Measurements from ENCODE around the gene CNTNAP5.

The CNTNAP5 gene

GRCh38 chr2:124162256-124162655 is 137.2 kb downstream of the CNTNAP5 start:
- no peak for FAIRE-seq

GRCh38 chr2:124163840-124164239 is 138.8 kb downstream of the CNTNAP5 start:
- FAIRE-seq: no peak

DNA sequence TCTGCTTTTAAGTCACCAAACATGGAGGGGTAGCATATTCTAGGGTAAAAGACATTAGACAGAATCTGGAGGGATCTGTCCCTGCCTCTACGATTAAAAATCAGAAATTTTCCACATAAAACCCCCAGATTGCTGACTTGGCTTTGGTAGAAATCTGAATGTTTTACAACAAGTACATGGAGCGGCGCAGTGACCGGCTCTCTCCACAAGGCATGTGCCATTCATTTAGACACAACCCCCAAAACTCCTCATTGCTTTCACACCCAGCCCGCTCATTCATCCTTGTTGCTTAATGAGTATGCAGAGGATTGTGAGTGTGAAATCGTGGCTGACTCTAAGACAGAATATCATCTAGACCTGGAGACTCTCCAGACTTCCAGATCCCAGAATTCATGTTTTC is 140.6 kb downstream of the CNTNAP5 start:
- no peak for FAIRE-seq

DNA sequence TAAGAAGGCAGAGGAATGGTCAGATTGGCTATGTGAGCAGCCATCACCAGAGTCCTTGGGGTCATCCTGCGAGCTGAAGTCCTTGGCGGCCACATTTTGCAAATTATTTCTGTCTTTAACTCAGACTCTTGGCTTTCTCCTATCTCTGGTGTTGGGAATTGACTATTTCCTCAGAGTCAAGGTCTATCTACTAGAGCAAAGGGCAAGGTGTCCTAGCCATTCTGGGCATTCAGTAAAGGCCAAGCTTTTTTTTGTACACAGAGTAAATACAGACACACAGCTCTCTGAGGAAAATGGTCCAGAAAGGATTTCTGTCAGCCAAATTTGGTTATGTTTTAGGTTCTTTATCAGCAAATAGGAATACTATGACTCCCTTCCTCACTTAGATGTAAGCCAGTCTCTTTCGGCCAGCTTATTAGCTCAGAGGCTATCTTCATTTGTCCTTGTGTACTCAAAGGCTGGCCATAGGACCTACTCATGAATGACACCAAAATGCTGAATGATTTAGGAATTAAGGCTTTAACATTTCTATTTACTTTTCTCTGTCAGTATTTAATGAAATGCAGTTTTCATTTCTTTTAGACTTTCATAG is 146.5 kb downstream of the CNTNAP5 start:
- no peak for FAIRE-seq

DNA sequence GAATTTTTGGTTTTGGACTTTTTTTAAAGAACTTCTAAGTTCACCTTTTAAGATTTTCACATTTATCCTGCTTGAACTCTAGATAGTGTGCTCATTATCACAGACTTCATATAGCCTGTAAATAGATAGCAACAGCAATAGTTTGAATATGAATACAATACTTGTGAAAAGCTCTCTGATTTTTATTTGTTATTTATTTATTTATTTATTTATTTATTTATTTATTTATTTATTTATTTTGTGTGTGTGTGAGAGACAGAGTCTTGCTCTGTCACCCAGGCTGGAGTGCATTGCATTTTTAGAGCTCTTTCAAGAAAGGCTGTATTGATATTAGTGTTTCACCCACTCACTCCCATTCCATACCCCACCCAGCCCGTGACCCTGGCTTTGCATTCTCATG is 153.6 kb downstream of the CNTNAP5 start:
- FAIRE-seq: no peak

DNA sequence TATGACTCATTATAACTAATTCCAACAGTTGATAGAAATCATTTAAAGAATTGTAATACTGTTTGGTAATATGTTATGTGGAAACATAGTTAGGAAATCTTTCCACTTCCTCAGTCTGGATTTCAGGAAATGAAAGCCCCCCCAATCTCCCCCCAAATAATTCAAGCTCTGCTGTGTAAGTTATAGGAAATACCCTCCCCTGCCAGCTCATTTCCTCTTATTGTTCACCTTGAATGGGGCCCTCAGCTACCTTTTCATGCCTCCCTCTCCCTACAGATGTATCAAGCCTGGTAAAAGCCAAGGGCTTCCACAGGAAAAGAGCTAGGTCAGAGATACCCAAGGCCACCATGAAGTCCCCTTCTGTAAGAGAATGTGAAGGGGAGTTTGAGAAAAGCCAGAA is 155.5 kb downstream of the CNTNAP5 start:
- no peak for FAIRE-seq

GRCh38 chr2:124186801-124187200 is 161.7 kb downstream of the CNTNAP5 start:
- no peak for FAIRE-seq

GRCh38 chr2:124187948-124188347 is 162.9 kb downstream of the CNTNAP5 start:
- FAIRE-seq: no peak

DNA sequence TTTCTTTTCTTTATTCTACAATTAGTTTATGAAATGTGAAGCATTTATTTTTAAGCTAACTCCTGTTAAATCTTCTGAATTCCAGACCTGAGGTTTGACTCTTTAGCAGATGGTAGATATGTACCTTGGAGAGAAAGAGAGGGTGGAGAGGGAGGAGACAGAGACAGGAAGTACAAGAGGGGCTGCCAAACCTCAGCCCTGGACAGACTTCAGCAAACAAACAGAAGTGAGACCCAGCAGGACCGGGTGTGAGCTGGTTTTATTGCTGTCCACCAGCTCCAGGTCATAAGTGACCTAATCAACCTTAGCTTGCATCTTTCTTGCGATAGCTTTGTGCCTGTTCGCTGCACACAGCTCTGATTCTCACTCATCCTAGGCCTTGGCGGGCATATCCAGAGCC is 168.6 kb downstream of the CNTNAP5 start:
- FAIRE-seq: no peak

GRCh38 chr2:124201713-124202112 is 176.6 kb downstream of the CNTNAP5 start:
- no peak for FAIRE-seq

DNA sequence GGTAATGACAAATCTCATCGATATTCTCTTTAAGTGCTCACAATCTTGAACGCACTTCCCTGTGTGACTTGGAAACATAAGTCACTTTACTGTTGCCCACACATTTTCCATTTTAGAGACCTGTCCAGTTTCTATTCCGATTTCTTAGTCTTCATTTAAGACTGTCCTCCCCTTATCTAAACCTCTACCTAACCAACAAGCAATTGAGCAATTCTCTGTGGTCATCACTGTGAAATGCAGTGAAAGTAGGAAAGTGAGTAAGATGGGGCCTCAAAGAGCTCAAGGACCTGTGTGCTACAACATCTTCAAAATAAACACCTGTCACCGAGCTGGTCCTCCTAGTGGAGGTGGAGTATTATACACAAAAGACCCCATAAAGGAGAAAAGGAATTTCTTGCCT is 184.4 kb downstream of the CNTNAP5 start:
- FAIRE-seq: no peak

- FAIRE-seq: no peak
Measured at GRCh38 chr2:124211461-124211860, 186.4 kb downstream of the CNTNAP5 start.

DNA sequence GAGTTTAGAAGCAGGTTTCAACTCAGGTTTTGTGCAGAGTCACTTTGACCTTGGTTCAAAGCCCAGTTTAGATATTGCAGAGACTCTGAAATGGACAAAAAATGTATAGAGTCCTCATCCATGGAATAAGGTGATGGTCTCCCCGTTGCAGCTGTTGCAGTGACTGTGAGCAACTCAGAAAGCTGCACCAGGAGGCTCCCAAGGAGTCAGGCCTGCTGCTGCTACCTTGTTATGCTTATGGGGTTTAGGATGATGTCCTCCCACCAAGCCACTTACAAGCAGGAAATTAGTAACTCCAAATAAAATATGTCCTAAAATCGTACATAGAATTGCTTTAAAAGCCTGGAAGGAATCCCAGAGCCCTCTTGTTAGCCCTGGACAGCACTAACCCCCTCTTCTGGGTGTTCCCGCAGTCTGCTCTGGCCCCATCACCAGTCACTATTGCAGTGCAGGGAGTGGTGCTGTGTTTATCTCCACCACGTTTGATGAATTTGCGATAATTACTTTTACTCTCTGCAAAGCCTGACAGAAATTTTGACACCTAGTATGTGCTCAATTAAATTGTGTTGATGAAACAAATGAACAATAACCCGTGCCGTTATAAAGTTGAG is 189.0 kb downstream of the CNTNAP5 start:
- no peak for FAIRE-seq

- FAIRE-seq: no peak
Measured at GRCh38 chr2:124246170-124246569, 221.1 kb downstream of the CNTNAP5 start.

GRCh38 chr2:124248386-124248785 is 223.3 kb downstream of the CNTNAP5 start:
- no peak for FAIRE-seq

- FAIRE-seq: no peak
Measured at GRCh38 chr2:124250433-124250832, 225.3 kb downstream of the CNTNAP5 start.

GRCh38 chr2:124254621-124255020 is 229.5 kb downstream of the CNTNAP5 start:
- FAIRE-seq: no peak

DNA sequence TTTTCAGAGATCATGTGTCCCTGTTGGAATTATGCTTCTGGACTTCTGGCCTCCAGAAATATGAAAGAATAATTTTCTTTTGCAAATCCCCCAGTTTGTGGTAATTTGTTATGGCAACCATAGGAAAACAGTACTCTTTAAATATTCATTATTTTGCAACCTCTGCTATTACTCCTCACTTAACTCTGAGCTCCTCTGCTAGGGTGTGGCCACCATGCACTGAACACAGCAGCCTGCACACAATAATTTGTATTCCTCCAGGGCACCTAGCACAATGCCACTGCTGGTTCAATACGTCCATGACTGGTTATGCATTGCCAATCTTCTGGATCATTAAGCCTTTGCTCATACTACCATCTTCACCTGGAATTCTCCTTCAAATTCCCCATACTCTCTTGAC is 232.0 kb downstream of the CNTNAP5 start:
- no peak for FAIRE-seq

GRCh38 chr2:124258140-124258880 is 233.2 kb downstream of the CNTNAP5 start:
- no peak for FAIRE-seq

DNA sequence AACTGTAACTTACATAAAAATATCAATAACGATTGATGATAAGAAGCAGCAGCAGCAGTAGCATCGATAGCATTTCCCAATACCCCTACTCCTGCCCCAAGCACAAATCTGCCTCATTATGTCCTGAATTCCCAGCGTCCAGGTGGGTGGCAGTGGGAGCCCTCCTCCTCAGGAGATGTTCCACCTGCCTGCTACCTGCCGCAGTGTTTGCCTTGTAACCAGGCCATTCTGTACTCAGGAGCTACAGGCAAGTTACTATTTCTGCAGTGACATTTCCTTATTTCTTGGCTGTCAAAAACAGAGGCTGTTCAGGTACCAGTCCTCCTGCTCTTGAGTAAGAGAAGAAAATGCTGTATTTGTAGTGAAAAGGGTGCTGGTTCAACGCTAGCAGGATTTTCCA is 236.4 kb downstream of the CNTNAP5 start:
- no peak for FAIRE-seq

- no peak for FAIRE-seq
Measured at GRCh38 chr2:124264551-124265091, 239.5 kb downstream of the CNTNAP5 start.

- no peak for FAIRE-seq
Measured at GRCh38 chr2:124267794-124268193, 242.7 kb downstream of the CNTNAP5 start.

- FAIRE-seq: no peak
Measured at GRCh38 chr2:124269348-124269747, 244.3 kb downstream of the CNTNAP5 start.

GRCh38 chr2:124272261-124272841 is 247.3 kb downstream of the CNTNAP5 start:
- FAIRE-seq: no peak

Measured in A204.1 (cell line).